K562 (cell line): ENCODE measurements around the gene VMP1. TPM values are rescaled to one million over a fixed set of nuclear protein-coding genes. Genes with fewer than 3 reads are reported as not detected.

ENCODE experiments used
- BACH1 ChIP-seq: fragments of 200-800 bp; sonication (Bioruptor generic); IDR thresholded peaks from 2 replicates; pipeline ENCODE4 v1.6.1; 2016; ENCODE audit warnings: missing genetic modification characterization, missing compliant biosample characterization
- BHLHE40 ChIP-seq: IDR thresholded peaks from 2 replicates; pipeline ENCODE4 v1.6.1; 2011; ENCODE audit warnings: low read length, improper control_type of control experiment
- C11orf30 ChIP-seq: fragments of 450-650 bp; IDR thresholded peaks from 2 replicates; pipeline ENCODE4 v1.6.1; 2016; ENCODE audit warnings: low read depth, mild to moderate bottlenecking
- DACH1 ChIP-seq: fragments of 450-650 bp; IDR thresholded peaks from 2 replicates; pipeline ENCODE4 v1.6.1; 2018; ENCODE audit not compliant: partially characterized antibody
- FOXJ2 ChIP-seq: fragments of 200-800 bp; sonication (Bioruptor generic); IDR thresholded peaks from 2 replicates; pipeline ENCODE4 v1.6.1; 2016; ENCODE audit warnings: missing genetic modification characterization, missing compliant biosample characterization
- JUND ChIP-seq, 2 experiments: IDR thresholded peaks; 2 replicates in 1 of 2; 3 replicates in 1 of 2; pipeline ENCODE4 v1.6.1; 2011; ENCODE audit warnings: borderline replicate concordance in 2 of 2, low read depth in 2 of 2, low read length in 2 of 2, improper control_type of control experiment in 1 of 2, missing biosample characterization in 1 of 2, missing genetic modification characterization in 1 of 2, missing genetic modification reagents in 1 of 2
- LEF1 ChIP-seq: fragments of 450-650 bp; IDR thresholded peaks from 2 replicates; pipeline ENCODE4 v1.6.1; 2016; ENCODE audit warnings: mild to moderate bottlenecking
- RFX1 ChIP-seq: fragments of 450-650 bp; IDR thresholded peaks from 2 replicates; pipeline ENCODE4 v1.6.1; 2016; ENCODE audit warnings: mild to moderate bottlenecking, moderate library complexity
- SMAD4 ChIP-seq: fragments of 250-450 bp; sonication (Bioruptor Pico); conservative IDR thresholded peaks from 2 replicates; pipeline ENCODE4 v1.8.0; 2021; ENCODE audit warnings: inconsistent platforms, mild to moderate bottlenecking, moderate library complexity
- SMARCE1 ChIP-seq: fragments of 450-650 bp; IDR thresholded peaks from 2 replicates; pipeline ENCODE4 v1.7.1; 2016; ENCODE audit warnings: mild to moderate bottlenecking
- SRF ChIP-seq, 2 experiments: fragments of 250-450, 450-650 bp in 1 of 2; sonication (Bioruptor Pico) in 1 of 2; sonication (generic) in 1 of 2; formaldehyde crosslinking; IDR thresholded peaks; 2 replicates each; pipeline versions ENCODE4 v1.5.0 to v1.5.1; 2020 to 2022; ENCODE audit warnings: mild to moderate bottlenecking in 1 of 2, missing genetic modification reagents in 1 of 2
- TBL1XR1 ChIP-seq, 2 experiments: IDR thresholded peaks; 2 replicates each; pipeline ENCODE4 v1.6.1; 2012; ENCODE audit warnings: improper control_type of control experiment in 2 of 2, low read length in 2 of 2, mild to moderate bottlenecking in 1 of 2
- TCF7L2 ChIP-seq: fragments of 150-350 bp; IDR thresholded peaks from 2 replicates; pipeline ENCODE4 v1.6.1; 2016; ENCODE audit warnings: low read depth, mild to moderate bottlenecking, low read length, moderate library complexity
- ZBTB1 ChIP-seq: sonication (generic); formaldehyde crosslinking; IDR thresholded peaks from 2 replicates; pipeline ENCODE4 v1.8.1; 2023; ENCODE audit warnings: missing genetic modification reagents, low read depth, mild to moderate bottlenecking, borderline replicate concordance
- ZFP1 ChIP-seq: fragments of 450-650 bp; formaldehyde crosslinking; IDR thresholded peaks from 2 replicates; pipeline ENCODE4 v1.4.0; 2020; ENCODE audit warnings: mild to moderate bottlenecking, mixed read lengths
- ZHX1 ChIP-seq: fragments of 150-350 bp; conservative IDR thresholded peaks from 2 replicates; pipeline ENCODE4 v1.6.1; 2014; ENCODE audit warnings: low read length
- ZNF121 ChIP-seq: sonication (generic); formaldehyde crosslinking; conservative IDR thresholded peaks from 2 replicates; pipeline ENCODE4 v1.8.0; 2022; ENCODE audit warnings: missing genetic modification reagents
- ZNF316 ChIP-seq: fragments of 450-650 bp; IDR thresholded peaks from 2 replicates; pipeline ENCODE4 v1.6.1; 2016
- ZNF395 ChIP-seq: fragments of 200-800 bp; sonication (Bioruptor generic); IDR thresholded peaks from 2 replicates; pipeline ENCODE4 v1.6.1; 2017; ENCODE audit warnings: missing genetic modification characterization, missing compliant biosample characterization
- ZNF436 ChIP-seq: fragments of 250-450, 450-650 bp; sonication (Bioruptor Pico); formaldehyde crosslinking; IDR thresholded peaks from 2 replicates; pipeline ENCODE4 v1.7.0; 2020; ENCODE audit warnings: mild to moderate bottlenecking
- ZNF507 ChIP-seq: conservative IDR thresholded peaks from 2 replicates; pipeline ENCODE4 v1.6.1; 2017; ENCODE audit warnings: missing genetic modification characterization, missing compliant biosample characterization
- ZNF77 ChIP-seq: fragments of 250-450 bp; sonication (Bioruptor Pico); IDR thresholded peaks from 2 replicates; pipeline ENCODE4 v1.5.0; 2020
- polyA plus RNA-seq, 8 experiments: library from polyadenylated mRNA; depleted of rRNA in 4 of 8; stranded (reverse) in 5 of 8; unstranded in 3 of 8; fragments of >200 nt; fragmentation: Nextera tagmentation in 2 of 8; fragmentation: Illumina TruSeq in 1 of 8; extraction: Ambion mirVana in 2 of 8; extraction: Trizol in 1 of 8; gene quantifications; 2 replicates each; pipeline versions ENCODE4 v1.2.1 to v1.2.3, GENCODE V29; 2011 to 2014; ENCODE audit warnings: inconsistent platforms in 1 of 8, missing spikeins in 1 of 8
- total RNA-seq, 7 experiments: library from RNA; depleted of rRNA in 6 of 7; stranded (reverse); fragments of >200 nt in 6 of 7; fragmentation: Illumina TruSeq in 2 of 7; extraction: Trizol in 2 of 7; gene quantifications; 2 replicates each; pipeline versions ENCODE4 v1.2.1 to v1.2.3, GENCODE V29; 2011 to 2021; ENCODE audit warnings: low replicate concordance in 1 of 7
- TF ChIP-seq, protein P1 (sequence below): sonication (generic); formaldehyde crosslinking; IDR thresholded peaks from 2 replicates; pipeline ENCODE4 v1.8.0; 2023; ENCODE audit warnings: mild to moderate bottlenecking, missing genetic modification reagents
- TF ChIP-seq, protein P2 (sequence below): fragments of 250-450 bp; sonication (Bioruptor Pico); IDR thresholded peaks from 2 replicates; pipeline ENCODE4 v1.5.0; 2021

VMP1 gene
- total and polyA plus RNA-seq, 9 of the 15 experiments (the other 6 are each of a cell fraction or from before 2014, with no cell fraction given): 123 to 304 (median 151) TPM

DNA sequence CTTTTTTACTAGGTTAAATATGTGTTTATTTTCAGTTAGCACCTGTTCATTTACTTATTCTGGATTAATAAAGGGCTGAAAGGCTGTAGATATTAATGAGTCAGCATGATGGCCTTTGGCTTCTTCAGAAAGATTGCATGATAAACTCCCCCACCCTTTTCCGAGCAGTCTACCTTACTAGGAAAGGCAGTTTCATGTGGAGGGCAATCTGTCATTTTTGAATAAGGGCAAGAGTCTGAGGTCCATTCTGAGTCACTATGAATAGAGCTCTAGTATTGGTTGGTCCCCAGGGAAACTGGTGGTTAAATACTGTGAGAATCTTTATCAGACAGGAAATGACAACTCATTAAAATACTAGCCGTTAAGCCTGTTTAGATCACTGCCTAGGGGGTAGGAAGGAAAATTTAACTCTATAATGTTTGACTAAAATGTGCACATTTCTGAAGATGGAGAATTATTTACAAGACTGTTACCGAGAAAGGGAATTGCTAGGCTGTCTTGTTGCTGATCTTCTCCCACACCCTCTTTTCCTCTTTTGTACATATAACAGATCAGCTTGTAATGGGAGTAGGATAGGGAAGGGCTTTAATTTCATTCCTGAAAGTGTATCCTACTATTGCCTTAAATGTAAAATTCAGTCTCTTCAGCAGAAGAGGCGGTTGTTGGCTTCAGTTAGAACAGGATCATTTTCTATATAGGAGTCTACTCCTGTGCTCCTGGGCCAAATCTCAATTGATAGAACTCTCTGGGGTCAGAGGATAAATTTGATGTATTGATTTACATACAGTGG lies 122.0 kb downstream of the VMP1 start (continued):
- TF ChIP-seq BHLHE40 (no peak), DACH1 (peak; percentile 99), ZHX1 (no peak), TBL1XR1 (IDR thresholded peaks at IDR 0.05; ENCODE audit: low read length in 2 of 2) (peak; percentile 45 to 84; a peak in 2 of 4 replicates), ZFP1 (CRISPR knock-in tag) (no peak), ZNF121 (CRISPR knock-in tag) (no peak; the same call in 1 of the 2 replicates), BACH1 (peak; percentile 89), ZNF436 (CRISPR knock-in tag) (no peak), ZNF507 (tag) (no peak), ZNF77 (no peak), RFX1 (peak; percentile 78), TCF7L2 (no peak), LEF1 (peak; percentile 91), JUND (IDR thresholded peaks at IDR 0.05; ENCODE audit: borderline replicate concordance, low read depth, low read length) (peak; percentile 89), JUND (tag; IDR thresholded peaks at IDR 0.05; ENCODE audit: borderline replicate concordance, low read depth, low read length) (peak; percentile 82; the same call in 2 of the 3 replicates), SMARCE1 (peak; percentile 89), C11orf30 (peak; percentile 99), ZNF395 (CRISPR knock-in tag) (no peak), SMAD4 (CRISPR knock-in tag) (peak; percentile 58; the same call in 1 of the 2 replicates), ZNF316 (peak; percentile 99), ZBTB1 (CRISPR knock-in tag) (no peak), SRF (CRISPR knock-in tag; IDR thresholded peaks at IDR 0.05) (peak in 1 of 2 experiments; percentile 88; a peak in 2 of 4 replicates), FOXJ2 (no peak)
- TF ChIP-seq, protein P1, sequence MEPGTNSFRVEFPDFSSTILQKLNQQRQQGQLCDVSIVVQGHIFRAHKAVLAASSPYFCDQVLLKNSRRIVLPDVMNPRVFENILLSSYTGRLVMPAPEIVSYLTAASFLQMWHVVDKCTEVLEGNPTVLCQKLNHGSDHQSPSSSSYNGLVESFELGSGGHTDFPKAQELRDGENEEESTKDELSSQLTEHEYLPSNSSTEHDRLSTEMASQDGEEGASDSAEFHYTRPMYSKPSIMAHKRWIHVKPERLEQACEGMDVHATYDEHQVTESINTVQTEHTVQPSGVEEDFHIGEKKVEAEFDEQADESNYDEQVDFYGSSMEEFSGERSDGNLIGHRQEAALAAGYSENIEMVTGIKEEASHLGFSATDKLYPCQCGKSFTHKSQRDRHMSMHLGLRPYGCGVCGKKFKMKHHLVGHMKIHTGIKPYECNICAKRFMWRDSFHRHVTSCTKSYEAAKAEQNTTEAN (CRISPR knock-in tag): no peak
- TF ChIP-seq, protein P2, sequence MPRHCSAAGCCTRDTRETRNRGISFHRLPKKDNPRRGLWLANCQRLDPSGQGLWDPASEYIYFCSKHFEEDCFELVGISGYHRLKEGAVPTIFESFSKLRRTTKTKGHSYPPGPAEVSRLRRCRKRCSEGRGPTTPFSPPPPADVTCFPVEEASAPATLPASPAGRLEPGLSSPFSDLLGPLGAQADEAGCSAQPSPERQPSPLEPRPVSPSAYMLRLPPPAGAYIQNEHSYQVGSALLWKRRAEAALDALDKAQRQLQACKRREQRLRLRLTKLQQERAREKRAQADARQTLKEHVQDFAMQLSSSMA (CRISPR knock-in tag): no peak
